GM12873 (cell line): ENCODE results near the gene EFCAB9.

Experiments used
- TF ChIP-seq, protein P1 (sequence below): IDR thresholded peaks from 2 replicates; pipeline ENCODE4 v1.5.1; 2012; ENCODE audit warnings: low read depth, mild to moderate bottlenecking, moderate library complexity, low read length, control low read depth; ENCODE audit not compliant: insufficient read depth; ENCODE audit errors: missing control alignments

EFCAB9 gene

DNA sequence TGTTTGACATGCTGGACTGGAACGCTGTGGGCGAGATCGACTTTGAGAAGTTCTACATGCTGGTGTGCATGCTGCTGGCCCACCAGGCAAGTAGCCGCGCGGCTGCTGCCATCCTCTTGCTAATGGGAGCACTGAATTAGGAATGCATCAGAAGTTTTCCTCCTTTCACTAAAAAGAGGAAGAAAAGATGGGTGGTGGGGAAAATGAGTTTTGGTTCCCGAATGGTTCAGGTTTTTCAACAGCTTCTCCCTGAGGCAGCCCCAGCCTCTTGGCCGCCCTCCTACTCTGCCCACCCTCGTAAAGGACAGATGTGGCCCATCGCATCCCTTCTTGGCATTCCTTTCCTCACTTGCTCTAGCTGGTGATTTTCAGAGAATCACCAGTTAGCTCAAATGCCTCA, 5.5 kb downstream of the EFCAB9 start:
- TF ChIP-seq, protein P1, sequence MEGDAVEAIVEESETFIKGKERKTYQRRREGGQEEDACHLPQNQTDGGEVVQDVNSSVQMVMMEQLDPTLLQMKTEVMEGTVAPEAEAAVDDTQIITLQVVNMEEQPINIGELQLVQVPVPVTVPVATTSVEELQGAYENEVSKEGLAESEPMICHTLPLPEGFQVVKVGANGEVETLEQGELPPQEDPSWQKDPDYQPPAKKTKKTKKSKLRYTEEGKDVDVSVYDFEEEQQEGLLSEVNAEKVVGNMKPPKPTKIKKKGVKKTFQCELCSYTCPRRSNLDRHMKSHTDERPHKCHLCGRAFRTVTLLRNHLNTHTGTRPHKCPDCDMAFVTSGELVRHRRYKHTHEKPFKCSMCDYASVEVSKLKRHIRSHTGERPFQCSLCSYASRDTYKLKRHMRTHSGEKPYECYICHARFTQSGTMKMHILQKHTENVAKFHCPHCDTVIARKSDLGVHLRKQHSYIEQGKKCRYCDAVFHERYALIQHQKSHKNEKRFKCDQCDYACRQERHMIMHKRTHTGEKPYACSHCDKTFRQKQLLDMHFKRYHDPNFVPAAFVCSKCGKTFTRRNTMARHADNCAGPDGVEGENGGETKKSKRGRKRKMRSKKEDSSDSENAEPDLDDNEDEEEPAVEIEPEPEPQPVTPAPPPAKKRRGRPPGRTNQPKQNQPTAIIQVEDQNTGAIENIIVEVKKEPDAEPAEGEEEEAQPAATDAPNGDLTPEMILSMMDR: no peak

DNA sequence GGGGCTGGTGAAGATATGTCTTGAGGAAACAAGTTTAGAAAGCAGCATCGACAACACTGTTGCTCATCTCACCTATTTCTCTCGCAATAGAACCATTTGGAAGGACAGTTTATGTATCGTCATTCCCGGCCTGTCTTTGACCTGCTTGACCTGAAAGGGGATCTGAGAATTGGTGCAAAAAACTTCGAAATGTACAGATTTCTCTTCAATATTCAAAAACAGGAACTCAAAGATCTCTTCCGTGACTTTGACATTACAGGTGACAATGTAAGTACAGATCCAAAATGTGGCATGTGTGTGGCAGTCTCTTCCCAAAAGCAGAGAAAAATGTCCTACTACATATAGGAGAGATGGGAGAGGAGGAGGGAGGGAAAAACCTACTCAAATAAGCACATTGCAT, 6.5 kb downstream of the EFCAB9 start:
- TF ChIP-seq, protein P1: no peak

DNA sequence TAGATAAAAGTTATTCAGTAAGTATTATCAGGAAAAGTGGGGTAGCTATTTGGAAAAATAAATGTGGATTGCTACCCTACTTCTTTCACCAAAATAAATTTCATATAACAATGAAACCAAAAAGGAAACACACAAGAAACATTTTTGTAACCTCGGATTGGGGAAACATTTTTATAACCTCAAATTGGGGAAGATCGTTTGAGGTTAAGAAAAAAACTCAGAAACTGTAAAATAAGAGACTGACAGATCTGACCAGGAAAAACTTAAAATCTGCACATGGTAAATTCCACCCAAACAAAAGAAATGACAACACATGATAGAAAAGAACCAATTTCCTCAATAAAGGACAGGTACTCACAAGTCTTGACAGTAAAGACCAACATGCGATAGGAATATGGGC, 13.5 kb downstream of the EFCAB9 start:
- TF ChIP-seq, protein P1: no peak

DNA sequence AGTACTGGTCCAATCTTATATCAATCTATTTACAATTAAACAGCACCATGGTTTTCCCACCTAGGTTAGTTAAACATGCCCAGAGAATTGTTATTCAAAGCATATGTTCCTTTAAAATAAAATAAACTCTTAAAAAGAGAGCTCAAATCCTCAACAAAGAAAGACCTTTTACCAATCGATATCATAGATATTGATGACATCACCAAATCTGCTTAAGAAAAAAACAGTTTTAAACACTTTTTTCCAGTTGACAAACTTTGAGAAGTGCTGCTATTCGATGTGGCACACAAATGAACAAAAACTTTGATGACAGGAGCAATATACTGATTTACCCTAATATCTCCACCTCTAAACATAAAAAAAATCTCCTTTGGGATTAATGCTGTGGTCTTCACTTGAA, 15.7 kb downstream of the EFCAB9 start:
- TF ChIP-seq, protein P1: no peak

DNA sequence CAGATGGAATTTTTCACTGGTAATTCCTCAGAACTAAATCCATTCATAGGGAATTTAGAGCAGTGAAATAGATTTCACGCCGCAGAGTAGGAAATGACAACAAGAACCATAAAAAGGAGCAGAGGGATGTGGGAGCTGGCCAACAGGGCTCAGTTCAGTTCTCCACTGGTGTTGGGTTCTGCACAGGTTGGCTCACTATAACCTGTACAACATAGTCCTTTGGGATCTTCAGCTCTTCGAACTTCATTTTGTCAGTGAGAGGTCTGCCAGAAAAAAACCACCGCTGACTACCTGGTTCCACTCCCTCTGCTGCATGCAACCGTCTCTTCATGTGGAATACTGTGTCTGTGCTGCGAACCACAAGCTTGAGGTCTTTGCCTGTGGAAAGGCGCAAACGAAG, 17.7 kb downstream of the EFCAB9 start:
- TF ChIP-seq, protein P1: no peak

DNA sequence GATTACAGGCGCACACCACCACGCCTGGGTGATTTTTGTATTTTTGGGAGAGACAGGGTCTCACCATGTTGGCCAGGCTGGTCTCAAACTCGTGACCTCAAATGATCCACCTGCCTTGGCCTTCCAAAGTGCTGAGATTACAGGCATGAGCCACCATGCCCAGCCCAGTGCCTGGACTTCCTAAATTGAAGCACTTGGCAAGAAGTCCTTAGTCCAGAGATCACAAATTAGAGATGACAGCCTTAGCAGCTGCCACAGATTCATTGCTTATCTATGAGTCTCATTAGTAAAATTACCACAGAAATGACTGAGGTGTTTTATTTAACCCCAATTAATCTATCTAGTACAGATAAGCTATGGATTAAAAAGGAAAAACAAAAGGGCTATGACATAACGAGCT, 19.2 kb downstream of the EFCAB9 start:
- TF ChIP-seq, protein P1: no peak

DNA sequence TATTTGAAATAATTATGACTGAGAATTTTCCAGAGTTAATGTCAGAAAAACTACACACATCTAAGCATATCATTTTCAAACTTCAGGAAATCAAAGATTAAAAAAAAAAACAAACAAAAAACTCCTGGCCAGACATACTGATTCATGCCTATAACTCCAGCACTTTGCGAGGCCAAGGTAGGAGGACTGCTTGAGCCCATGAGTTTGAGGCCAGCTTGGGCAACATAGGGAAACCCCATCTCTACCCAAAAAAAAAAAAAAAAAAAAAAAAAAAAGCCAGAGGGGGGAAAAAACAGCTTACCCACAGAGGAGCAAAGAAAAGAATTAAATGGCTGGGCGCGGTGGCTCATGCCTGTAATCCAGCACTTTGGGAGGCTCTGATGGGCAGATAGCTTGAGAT, 22.4 kb downstream of the EFCAB9 start:
- TF ChIP-seq, protein P1: no peak
